Measurements from ENCODE around the gene SETD1A.
A peak's percentile ranks its signal among the peaks of the same experiment; 100 is the strongest.

The SETD1A gene

DNA sequence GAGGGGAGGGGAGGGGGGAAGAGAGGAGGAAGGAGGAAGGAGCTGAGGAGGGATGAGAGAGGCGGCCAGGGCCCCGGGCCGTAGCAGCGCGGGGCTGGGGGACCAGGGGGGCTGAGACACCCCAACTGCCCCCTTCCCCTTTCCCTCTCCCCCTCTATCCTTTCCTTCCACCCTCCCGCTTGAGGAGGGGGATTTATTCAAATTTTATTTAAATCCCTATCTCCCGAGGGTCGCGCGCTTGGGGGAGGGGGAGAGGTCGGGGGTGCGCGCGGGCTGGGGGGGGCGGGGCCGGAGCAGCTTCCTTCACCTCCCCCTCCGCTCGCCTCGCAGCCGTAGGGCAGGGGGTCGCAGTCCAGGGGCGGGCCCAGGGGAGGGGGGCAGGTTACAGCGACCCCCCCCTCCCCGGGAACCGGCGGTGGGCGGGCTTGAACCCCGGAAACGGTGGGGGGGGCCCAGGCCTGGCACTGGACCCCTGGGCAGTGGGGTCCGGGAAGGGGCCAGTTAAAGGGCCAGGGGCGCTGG, 33.9 kb upstream of the SETD1A start, which contains the start of gene FBXL19:
Gene FBXL19, plus strand, starts transcription at position 19 of the 522 bp plus-strand sequence. CDS start 2,183 bp downstream, outside the sequence.
- Histone ChIP-seq H3K36me3 (ENCODE audit: control insufficient read depth in 1 of 2, insufficient read depth in 2 of 2, low read length in 2 of 2) (peaks cover 0 to 13% of the 10 kb centered on the region in 2 donors), H3K4me3 (ENCODE audit: low read depth in 1 of 2, low read length in 2 of 2) (peak within 1 kb of the TSS; percentile 83 to 97), H3K4me1 (ENCODE audit: control insufficient read depth in 1 of 2, insufficient read depth in 2 of 2, low read length in 2 of 2) (peaks cover 0 to 27% of the 10 kb centered on the region in 2 donors), H3K9me3 (ENCODE audit: control insufficient read depth in 1 of 2, low read length in 2 of 2) (no peaks in the 10 kb centered on the region), H3K27ac (ENCODE audit: low read length) (peak within 1 kb of the TSS; percentile 98), H3K27me3 (ENCODE audit: low read depth, low read length) (no peaks in the 10 kb centered on the region)

DNA sequence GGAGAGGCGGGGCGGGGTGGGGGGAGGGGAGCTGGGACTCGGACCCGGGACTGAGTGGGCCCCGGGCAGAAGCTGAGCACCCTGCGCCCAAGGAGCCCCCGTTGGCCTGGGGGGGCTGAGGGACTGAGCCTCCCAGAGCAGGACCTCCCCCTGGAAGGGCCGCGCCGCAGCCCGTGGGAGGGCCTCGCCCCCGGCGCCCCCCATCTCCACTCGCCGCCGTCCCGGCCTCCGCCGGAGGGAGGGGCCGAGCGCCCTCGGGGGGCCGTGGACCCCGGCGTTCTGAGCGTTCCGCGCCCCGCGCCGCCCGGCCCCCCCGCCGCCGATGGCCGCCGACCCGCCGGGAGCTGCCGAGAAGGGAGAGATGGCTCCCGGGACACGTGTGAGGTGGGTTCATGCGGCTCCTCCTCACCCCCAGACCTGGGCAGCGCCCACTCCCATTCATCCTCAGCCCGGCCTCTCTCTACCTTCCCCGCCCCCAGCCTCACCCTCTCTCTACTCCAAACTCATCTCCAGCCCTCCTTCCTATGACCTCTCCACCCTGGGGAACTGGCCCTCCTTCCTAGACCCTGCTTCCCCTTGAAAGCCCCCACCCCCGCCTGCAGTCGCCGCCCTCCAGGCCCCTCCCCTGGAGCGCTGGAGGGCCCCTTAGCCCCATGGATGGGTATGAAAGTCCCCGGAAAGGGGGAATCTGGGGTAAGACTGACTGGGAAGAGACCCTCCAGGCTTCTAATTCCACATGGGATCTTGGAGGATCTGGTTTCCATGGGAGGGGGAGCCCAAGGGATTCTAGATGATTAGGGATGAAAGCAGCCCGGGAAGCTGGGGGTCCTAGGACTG, 33.3 kb upstream of the SETD1A start:
- H3K27me3 ChIP-seq (ENCODE audit: low read depth, low read length): no peaks in the 10 kb centered on the region
- peak overlapping the region; percentile 38 to 83 for H3K4me3 ChIP-seq (ENCODE audit: low read depth in 1 of 2, low read length in 2 of 2)
- peaks cover 0 to 13% of the 10 kb centered on the region in 2 donors for H3K36me3 ChIP-seq (ENCODE audit: control insufficient read depth in 1 of 2, insufficient read depth in 2 of 2, low read length in 2 of 2)
- peaks cover 0 to 27% of the 10 kb centered on the region in 2 donors for H3K4me1 ChIP-seq (ENCODE audit: control insufficient read depth in 1 of 2, insufficient read depth in 2 of 2, low read length in 2 of 2)
- no peaks in the 10 kb centered on the region for H3K9me3 ChIP-seq (ENCODE audit: control insufficient read depth in 1 of 2, low read length in 2 of 2)
- H3K27ac ChIP-seq (ENCODE audit: low read length): peak overlapping the region; percentile 31

DNA sequence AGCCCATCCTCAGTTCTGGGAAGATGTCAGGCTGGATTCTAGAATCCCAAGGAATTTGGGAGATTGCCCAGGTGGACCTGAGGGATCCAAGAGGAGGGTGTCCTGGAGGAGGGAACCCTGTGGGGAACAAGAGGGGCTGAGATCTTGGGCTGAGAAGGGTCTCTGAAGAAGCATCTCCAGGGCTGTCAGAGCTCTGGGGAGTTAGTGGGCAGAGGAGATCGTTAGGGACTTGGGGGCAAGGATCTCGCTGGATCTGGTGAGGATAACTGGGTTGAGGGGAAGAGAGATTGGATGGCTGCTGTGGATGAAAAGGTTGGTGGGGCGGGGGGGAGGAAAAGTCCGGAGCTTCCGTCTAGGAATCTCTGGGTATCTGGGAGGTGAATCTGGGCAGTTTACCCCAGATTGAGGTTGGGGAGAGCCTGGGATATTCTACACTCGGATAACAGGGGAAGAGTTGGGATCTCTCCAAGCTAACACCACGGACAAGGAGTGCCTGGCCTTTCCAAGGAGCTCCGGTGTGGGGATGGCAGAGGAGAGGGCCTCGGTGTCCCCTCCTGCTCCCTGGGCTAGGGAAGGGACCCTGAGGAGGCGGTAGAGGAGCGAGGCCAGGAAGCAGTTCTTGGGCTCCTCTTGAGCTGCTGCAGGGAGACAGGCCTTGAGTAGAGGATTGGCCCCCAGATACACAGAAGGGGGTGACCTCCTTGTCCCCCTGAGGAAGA, 32.5 kb upstream of the SETD1A start:
- Histone ChIP-seq H3K9me3 (ENCODE audit: control insufficient read depth in 1 of 2, low read length in 2 of 2) (no peaks in the 10 kb centered on the region), H3K27ac (ENCODE audit: low read length) (peak overlapping the region; percentile 31), H3K27me3 (ENCODE audit: low read depth, low read length) (no peaks in the 10 kb centered on the region), H3K36me3 (ENCODE audit: control insufficient read depth in 1 of 2, insufficient read depth in 2 of 2, low read length in 2 of 2) (peaks cover 0 to 16% of the 10 kb centered on the region in 2 donors), H3K4me3 (ENCODE audit: low read depth in 1 of 2, low read length in 2 of 2) (peak overlapping the region; percentile 38 to 83), H3K4me1 (ENCODE audit: control insufficient read depth in 1 of 2, insufficient read depth in 2 of 2, low read length in 2 of 2) (peaks cover 0 to 27% of the 10 kb centered on the region in 2 donors)

DNA sequence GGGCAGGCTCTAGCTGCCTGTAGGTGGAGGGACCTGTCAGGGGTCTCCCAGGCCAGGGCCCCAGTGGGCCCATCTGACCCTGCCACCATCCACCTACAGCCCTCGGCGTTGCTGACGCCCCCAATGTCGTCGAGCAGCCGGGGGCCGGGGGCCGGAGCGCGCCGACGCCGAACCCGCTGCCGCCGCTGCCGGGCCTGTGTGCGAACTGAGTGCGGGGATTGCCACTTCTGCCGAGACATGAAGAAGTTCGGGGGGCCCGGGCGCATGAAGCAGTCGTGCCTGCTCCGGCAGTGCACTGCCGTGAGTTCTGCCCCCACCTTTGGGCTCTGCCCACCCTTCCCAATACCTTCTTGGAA, 31.9 kb upstream of the SETD1A start:
- Histone ChIP-seq H3K27me3 (ENCODE audit: low read depth, low read length) (no peaks in the 10 kb centered on the region), H3K36me3 (ENCODE audit: control insufficient read depth in 1 of 2, insufficient read depth in 2 of 2, low read length in 2 of 2) (peaks cover 3 to 22% of the 10 kb centered on the region in 2 donors), H3K4me1 (ENCODE audit: control insufficient read depth in 1 of 2, insufficient read depth in 2 of 2, low read length in 2 of 2) (peaks cover 0 to 27% of the 10 kb centered on the region in 2 donors), H3K27ac (ENCODE audit: low read length) (no peak overlapping the region), H3K9me3 (ENCODE audit: control insufficient read depth in 1 of 2, low read length in 2 of 2) (no peaks in the 10 kb centered on the region), H3K4me3 (ENCODE audit: low read depth in 1 of 2, low read length in 2 of 2) (no peak overlapping the region)

DNA sequence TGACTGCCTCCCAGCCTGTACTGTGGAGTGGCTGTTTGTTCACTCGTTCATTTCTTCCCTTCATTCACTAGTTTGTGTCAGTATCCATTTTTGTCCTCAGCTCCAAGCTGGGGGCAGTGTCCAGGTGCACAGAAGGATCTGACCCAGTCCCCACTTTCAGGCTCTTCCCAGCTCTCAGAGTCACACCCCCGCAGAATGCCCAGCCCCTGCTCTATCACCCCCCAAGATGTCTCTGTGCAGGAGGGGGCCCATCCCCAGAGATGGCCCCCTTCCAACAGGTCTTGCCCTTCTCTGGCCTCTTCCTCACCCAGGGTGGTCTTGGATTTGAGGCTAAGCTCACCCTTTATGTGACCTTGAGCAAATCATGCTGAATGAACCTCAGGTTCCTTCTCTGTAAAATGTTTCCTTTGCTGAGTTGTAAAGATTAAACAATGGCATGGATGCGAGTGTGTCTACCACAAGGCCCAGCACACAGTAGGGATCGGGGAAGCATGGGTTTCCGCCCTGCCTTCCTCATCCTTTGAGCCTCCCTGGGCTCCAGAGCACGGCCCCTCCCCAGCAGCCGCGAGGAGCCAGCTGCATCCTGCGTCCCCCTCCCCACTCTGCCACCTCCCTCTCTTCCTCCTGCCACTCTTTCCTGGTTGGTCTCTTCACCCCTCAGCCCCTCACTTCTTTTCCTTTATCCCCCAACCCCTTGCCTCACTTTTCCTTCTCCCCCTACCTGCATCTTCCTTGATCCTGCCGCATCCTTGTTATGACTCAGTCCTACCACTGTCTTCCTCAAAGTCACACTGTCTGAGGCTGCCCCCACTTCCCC, 31.4 kb upstream of the SETD1A start:
- H3K36me3 ChIP-seq (ENCODE audit: control insufficient read depth in 1 of 2, insufficient read depth in 2 of 2, low read length in 2 of 2): peaks cover 9 to 28% of the 10 kb centered on the region in 2 donors
- H3K27ac ChIP-seq (ENCODE audit: low read length): no peak overlapping the region
- no peak overlapping the region for H3K4me3 ChIP-seq (ENCODE audit: low read depth in 1 of 2, low read length in 2 of 2)
- no peaks in the 10 kb centered on the region for H3K9me3 ChIP-seq (ENCODE audit: control insufficient read depth in 1 of 2, low read length in 2 of 2)
- H3K27me3 ChIP-seq (ENCODE audit: low read depth, low read length): no peaks in the 10 kb centered on the region
- H3K4me1 ChIP-seq (ENCODE audit: control insufficient read depth in 1 of 2, insufficient read depth in 2 of 2, low read length in 2 of 2): peaks cover 0 to 23% of the 10 kb centered on the region in 2 donors

DNA sequence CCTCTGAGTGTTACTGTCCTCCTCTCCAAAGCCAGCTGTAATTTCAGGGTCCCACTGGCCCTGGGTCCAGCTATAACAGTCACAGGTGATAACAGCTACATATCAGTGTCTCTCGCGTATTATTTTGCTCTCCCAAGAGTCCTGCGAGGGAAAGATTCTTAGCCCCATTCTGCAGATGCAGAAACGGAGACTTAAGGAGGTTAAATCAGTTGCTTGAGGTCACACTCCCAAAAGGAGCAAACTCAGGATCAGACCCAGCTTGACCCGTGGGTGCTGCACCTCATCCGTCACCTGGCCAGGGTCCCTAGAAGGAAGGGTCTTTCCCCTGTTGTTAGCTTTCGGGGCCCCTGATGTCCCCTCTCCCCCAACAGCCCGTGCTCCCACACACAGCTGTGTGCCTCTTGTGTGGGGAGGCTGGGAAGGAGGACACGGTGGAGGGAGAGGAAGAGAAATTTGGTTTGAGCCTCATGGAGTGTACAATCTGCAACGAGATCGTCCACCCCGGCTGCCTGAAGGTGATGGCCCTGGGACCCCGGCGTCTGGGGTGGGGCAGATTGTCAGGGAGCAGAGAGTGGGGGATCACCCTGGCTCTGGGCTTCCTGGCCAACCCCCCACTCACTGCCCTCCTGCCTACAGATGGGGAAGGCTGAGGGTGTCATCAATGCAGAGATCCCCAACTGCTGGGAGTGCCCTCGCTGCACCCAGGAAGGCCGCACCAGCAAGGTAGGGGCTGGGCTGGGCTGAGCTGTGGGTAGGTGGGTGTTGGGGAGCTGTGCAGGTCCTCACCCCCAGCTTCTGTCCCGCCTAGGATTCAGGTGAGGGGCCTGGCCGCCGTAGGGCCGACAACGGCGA, 30.4 kb upstream of the SETD1A start:
- Histone ChIP-seq H3K36me3 (ENCODE audit: control insufficient read depth in 1 of 2, insufficient read depth in 2 of 2, low read length in 2 of 2) (peaks cover 15 to 32% of the 10 kb centered on the region in 2 donors), H3K27ac (ENCODE audit: low read length) (no peak overlapping the region), H3K4me1 (ENCODE audit: control insufficient read depth in 1 of 2, insufficient read depth in 2 of 2, low read length in 2 of 2) (peaks cover 0 to 16% of the 10 kb centered on the region in 2 donors), H3K9me3 (ENCODE audit: control insufficient read depth in 1 of 2, low read length in 2 of 2) (no peaks in the 10 kb centered on the region), H3K4me3 (ENCODE audit: low read depth in 1 of 2, low read length in 2 of 2) (no peak overlapping the region), H3K27me3 (ENCODE audit: low read depth, low read length) (no peaks in the 10 kb centered on the region)

DNA sequence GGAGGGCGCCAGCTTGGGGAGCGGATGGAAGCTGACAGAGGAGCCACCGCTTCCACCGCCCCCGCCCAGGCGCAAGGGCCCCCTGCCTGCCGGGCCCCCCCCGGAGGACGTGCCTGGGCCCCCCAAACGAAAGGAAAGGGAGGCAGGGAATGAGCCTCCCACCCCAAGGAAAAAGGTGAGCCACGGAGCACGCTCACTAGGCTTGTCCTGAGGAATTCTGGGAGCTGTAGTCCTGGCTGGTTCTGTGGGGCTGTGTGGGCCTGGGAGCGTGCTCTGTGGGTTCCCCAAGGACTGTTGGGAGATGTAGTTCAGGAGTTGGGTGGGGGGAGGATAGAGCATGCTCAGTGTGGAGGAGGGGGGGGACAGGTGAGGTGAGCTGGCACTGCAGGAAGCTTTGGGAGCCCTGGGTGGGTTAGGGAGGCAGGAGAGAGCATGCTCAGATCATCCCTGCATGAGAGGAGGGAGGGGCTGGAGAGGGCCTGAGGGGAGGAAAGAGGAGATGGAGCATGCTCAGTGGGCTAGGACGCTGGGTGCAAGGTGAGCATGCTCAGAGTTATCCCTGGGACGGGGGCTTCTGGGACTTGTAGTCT, 29.7 kb upstream of the SETD1A start:
- H3K27me3 ChIP-seq (ENCODE audit: low read depth, low read length): no peaks in the 10 kb centered on the region
- peaks cover 18 to 36% of the 10 kb centered on the region in 2 donors for H3K36me3 ChIP-seq (ENCODE audit: control insufficient read depth in 1 of 2, insufficient read depth in 2 of 2, low read length in 2 of 2)
- peaks cover 0 to 16% of the 10 kb centered on the region in 2 donors for H3K4me1 ChIP-seq (ENCODE audit: control insufficient read depth in 1 of 2, insufficient read depth in 2 of 2, low read length in 2 of 2)
- H3K4me3 ChIP-seq (ENCODE audit: low read depth in 1 of 2, low read length in 2 of 2): no peak overlapping the region
- H3K27ac ChIP-seq (ENCODE audit: low read length): no peak overlapping the region
- no peaks in the 10 kb centered on the region for H3K9me3 ChIP-seq (ENCODE audit: control insufficient read depth in 1 of 2, low read length in 2 of 2)

DNA sequence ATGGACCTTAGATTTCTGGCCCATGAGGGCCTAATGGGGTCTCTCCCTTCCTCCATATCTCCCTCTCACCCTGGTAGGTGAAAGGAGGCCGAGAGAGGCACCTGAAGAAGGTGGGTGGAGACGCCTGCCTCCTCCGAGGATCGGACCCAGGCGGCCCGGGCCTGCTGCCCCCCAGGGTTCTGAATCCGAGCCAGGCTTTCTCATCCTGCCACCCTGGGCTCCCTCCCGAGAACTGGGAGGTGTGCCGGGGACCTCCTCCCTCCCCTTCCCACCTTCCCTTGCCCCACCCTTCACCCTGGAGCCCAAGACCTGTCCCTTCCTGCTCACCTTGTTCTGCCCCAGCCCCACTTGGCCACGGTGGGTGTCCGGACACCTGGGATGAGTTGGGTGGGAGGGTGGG, 29.2 kb upstream of the SETD1A start:
- Histone ChIP-seq H3K9me3 (ENCODE audit: control insufficient read depth in 1 of 2, low read length in 2 of 2) (no peaks in the 10 kb centered on the region), H3K4me1 (ENCODE audit: control insufficient read depth in 1 of 2, insufficient read depth in 2 of 2, low read length in 2 of 2) (peaks cover 0 to 16% of the 10 kb centered on the region in 2 donors), H3K36me3 (ENCODE audit: control insufficient read depth in 1 of 2, insufficient read depth in 2 of 2, low read length in 2 of 2) (peaks cover 18 to 36% of the 10 kb centered on the region in 2 donors), H3K27ac (ENCODE audit: low read length) (no peak overlapping the region), H3K27me3 (ENCODE audit: low read depth, low read length) (no peaks in the 10 kb centered on the region), H3K4me3 (ENCODE audit: low read depth in 1 of 2, low read length in 2 of 2) (no peak overlapping the region)

DNA sequence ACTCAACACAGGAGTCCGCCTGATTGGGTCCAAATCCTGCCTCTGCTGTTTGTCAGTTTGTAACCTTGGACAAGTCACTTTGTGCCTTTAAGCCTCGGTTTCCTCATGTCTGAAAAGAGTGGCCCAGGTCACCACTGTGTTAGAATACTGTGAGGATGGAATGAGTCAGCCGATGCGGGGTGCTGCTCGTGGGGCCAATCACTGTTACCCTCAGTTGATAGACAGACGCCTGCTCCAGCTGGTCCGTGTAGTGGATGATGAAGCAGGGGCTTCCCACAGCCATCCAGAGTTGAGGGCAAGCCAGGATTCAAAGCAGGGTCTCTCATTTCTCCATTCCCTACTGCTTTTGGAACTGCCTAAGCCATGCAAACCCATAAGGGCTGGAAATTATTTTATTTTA, 28.4 kb upstream of the SETD1A start:
- H3K27ac ChIP-seq (ENCODE audit: low read length): no peak overlapping the region
- no peaks in the 10 kb centered on the region for H3K9me3 ChIP-seq (ENCODE audit: control insufficient read depth in 1 of 2, low read length in 2 of 2)
- H3K36me3 ChIP-seq (ENCODE audit: control insufficient read depth in 1 of 2, insufficient read depth in 2 of 2, low read length in 2 of 2): peaks cover 18 to 36% of the 10 kb centered on the region in 2 donors
- no peak overlapping the region for H3K4me3 ChIP-seq (ENCODE audit: low read depth in 1 of 2, low read length in 2 of 2)
- no peaks in the 10 kb centered on the region for H3K27me3 ChIP-seq (ENCODE audit: low read depth, low read length)
- H3K4me1 ChIP-seq (ENCODE audit: control insufficient read depth in 1 of 2, insufficient read depth in 2 of 2, low read length in 2 of 2): peaks cover 0 to 16% of the 10 kb centered on the region in 2 donors

DNA sequence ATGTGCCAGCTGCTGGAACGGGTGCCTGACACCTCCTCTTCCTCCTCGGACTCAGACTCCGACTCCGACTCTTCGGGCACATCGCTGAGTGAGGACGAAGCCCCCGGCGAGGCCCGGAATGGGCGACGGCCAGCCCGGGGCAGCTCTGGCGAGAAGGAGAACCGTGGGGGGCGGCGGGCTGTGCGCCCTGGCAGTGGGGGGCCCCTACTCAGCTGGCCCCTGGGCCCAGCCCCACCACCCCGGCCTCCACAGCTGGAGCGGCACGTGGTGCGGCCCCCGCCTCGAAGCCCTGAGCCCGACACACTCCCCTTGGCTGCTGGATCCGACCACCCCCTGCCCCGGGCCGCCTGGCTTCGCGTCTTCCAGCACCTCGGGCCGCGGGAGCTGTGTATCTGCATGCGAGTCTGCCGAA, 27.4 kb upstream of the SETD1A start:
- Histone ChIP-seq H3K27ac (ENCODE audit: low read length) (no peak overlapping the region), H3K4me3 (ENCODE audit: low read depth in 1 of 2, low read length in 2 of 2) (no peak overlapping the region), H3K27me3 (ENCODE audit: low read depth, low read length) (no peaks in the 10 kb centered on the region), H3K9me3 (ENCODE audit: control insufficient read depth in 1 of 2, low read length in 2 of 2) (no peaks in the 10 kb centered on the region), H3K4me1 (ENCODE audit: control insufficient read depth in 1 of 2, insufficient read depth in 2 of 2, low read length in 2 of 2) (peaks cover 0 to 9% of the 10 kb centered on the region in 2 donors), H3K36me3 (ENCODE audit: control insufficient read depth in 1 of 2, insufficient read depth in 2 of 2, low read length in 2 of 2) (peaks cover 18 to 36% of the 10 kb centered on the region in 2 donors)

Data from muscle layer of duodenum (tissue), 2 donors.